ENCODE measurements around the gene NTRK2.

- TF ChIP-seq CTCF (IDR thresholded peaks at IDR 0.05) (no peak), POLR2A (IDR thresholded peaks at IDR 0.05) (no peak)
These were observed 125.6 kb downstream of the NTRK2 start for GRCh38 chr9:84794981-84795637.
